ENCODE data around the gene SPEM3. TPM values are rescaled to one million over a fixed set of nuclear protein-coding genes. Genes with fewer than 3 reads are reported as not detected.

Gene SPEM3
- total and polyA plus RNA-seq, 2 donors (not counting 3 experiments of a cell fraction or from before 2014, with no cell fraction given), result not detected

- Histone ChIP-seq H3K9ac (replicated peaks; ENCODE audit: extremely low read depth, insufficient read depth, low read length) (no peak overlapping the region), H4K20me1 (replicated peaks; ENCODE audit: control insufficient read depth, extremely low read depth, insufficient read depth, low read length) (no peaks in the 10 kb centered on the region), H3K4me1 (ENCODE audit: control insufficient read depth, extremely low read depth, insufficient read depth, low read length) (peaks cover 20% of the 10 kb centered on the region), H3K27me3 (ENCODE audit: control insufficient read depth in 2 of 2, insufficient read depth in 2 of 2, low read length in 2 of 2) (peaks cover 29 to 41% of the 10 kb centered on the region in 2 experiments), H3K9me1 (replicated peaks; ENCODE audit: control insufficient read depth, extremely low read depth, insufficient read depth, low read length) (no peaks in the 10 kb centered on the region), H3K27ac (ENCODE audit: insufficient read depth, low read depth, low read length) (no peak overlapping the region), H3K9me3 (replicated peaks; ENCODE audit: control insufficient read depth, insufficient read depth, low read length) (no peaks in the 10 kb centered on the region), H3K36me3 (ENCODE audit: control insufficient read depth in 2 of 2, extremely low read depth in 1 of 2, insufficient read depth in 2 of 2, low read length in 2 of 2) (no peaks in the 10 kb centered on the region), H3K4me2 (ENCODE audit: insufficient read depth, low read length) (no peak overlapping the region), H3K4me3 (replicated peaks in 1 of 3; ENCODE audit: insufficient read depth in 1 of 3, low read depth in 1 of 3, low read length in 3 of 3) (no peak overlapping the region), H2AFZ (ENCODE audit: low read depth, low read length) (no peak overlapping the region), H3K79me2 (ENCODE audit: control insufficient read depth, insufficient read depth, low read length) (no peaks in the 10 kb centered on the region)
- dilution Hi-C loops (cut with MboI; ENCODE audit: extremely low pct_ligation_motif_present, low sequenced_read_pairs) (no loop called here), intact Hi-C loops (cut with micrococcal nuclease) (no loop called here)
- CTCF ChIA-PET, result interaction anchor here (0.9 to 4.1 kb wide), 10 partner anchors 7 to 398 kb away, joined by 3 to 30 read pairs (median 4); partner anchors contain the start of genes TMEM102 and TNFSF13
- peak; percentile 14 for DNase-seq (ENCODE audit: low read depth, low spot score)
- no peak for TF ChIP-seq GATA2 (IDR thresholded peaks at IDR 0.05; ENCODE audit: insufficient read depth, insufficient read length, low read depth, low read length)
- TF ChIP-seq POLR2AphosphoS5 (IDR thresholded peaks at IDR 0.05; ENCODE audit: insufficient read depth, low read depth, low read length), result no peak
- no peak for TF ChIP-seq JUN (IDR thresholded peaks at IDR 0.05; ENCODE audit: borderline replicate concordance, insufficient read depth, insufficient read length, low read depth)
- TF ChIP-seq POLR2A (IDR thresholded peaks at IDR 0.05; ENCODE audit: low read depth, low read length), result no peak
- TF ChIP-seq MYC (IDR thresholded peaks at IDR 0.05; ENCODE audit: low read depth, low read length), result no peak
- TF ChIP-seq MAX (IDR thresholded peaks at IDR 0.05; ENCODE audit: insufficient read depth, insufficient read length), result no peak
- peak; percentile 31 for TF ChIP-seq FOS (IDR thresholded peaks at IDR 0.05; ENCODE audit: borderline replicate concordance, insufficient read depth, low read length)
- FAIRE-seq, result peak; percentile 54
- POLR2A ChIA-PET, result interaction anchor here (1.2 kb wide), 1 partner anchor 40 kb away, joined by 7 read pairs; the partner anchor contains the start of gene POLR2A
- no TSS peak for BruUV-seq (replicated peaks)
Measured at GRCh38 chr17:7443499-7444485, 15.1 kb downstream of the SPEM3 start.

Data from endothelial cell of umbilical vein (primary cell).